Measurements from ENCODE around the gene ZDHHC17.

ZDHHC17 gene

GRCh38 chr12:76830436-76830835 lies 66.5 kb downstream of the ZDHHC17 start:
- DNase-seq (ENCODE audit: low read depth), result no peak

- DNase-seq (ENCODE audit: low read depth), result no peak
These were observed 72.7 kb downstream of the ZDHHC17 start for GRCh38 chr12:76836633-76837032.

- no peak for DNase-seq (ENCODE audit: low read depth)
These were observed 83.3 kb downstream of the ZDHHC17 start for GRCh38 chr12:76847260-76847659.

GRCh38 chr12:76848132-76848531 lies 84.2 kb downstream of the ZDHHC17 start:
- no peak for DNase-seq (ENCODE audit: low read depth)

GRCh38 chr12:76852106-76852505 lies 88.2 kb downstream of the ZDHHC17 start:
- no peak for DNase-seq (ENCODE audit: low read depth)

- DNase-seq (ENCODE audit: low read depth), result no peak
These were observed 91.4 kb downstream of the ZDHHC17 start for GRCh38 chr12:76855271-76855670.

GRCh38 chr12:76856018-76856644 lies 92.2 kb downstream of the ZDHHC17 start:
- DNase-seq (ENCODE audit: low read depth), result no peak

GRCh38 chr12:76859611-76860010 lies 95.7 kb downstream of the ZDHHC17 start:
- DNase-seq (ENCODE audit: low read depth), result no peak

- DNase-seq (ENCODE audit: low read depth), result no peak
These were observed 96.3 kb downstream of the ZDHHC17 start for GRCh38 chr12:76860256-76860655.

GRCh38 chr12:76863005-76863670 lies 99.2 kb downstream of the ZDHHC17 start:
- DNase-seq (ENCODE audit: low read depth), result no peak

GRCh38 chr12:76863837-76864236 lies 99.9 kb downstream of the ZDHHC17 start:
- DNase-seq (ENCODE audit: low read depth), result no peak

- DNase-seq (ENCODE audit: low read depth), result no peak
These were observed 101.0 kb downstream of the ZDHHC17 start for GRCh38 chr12:76864791-76865400.

GRCh38 chr12:76866151-76866567 lies 102.2 kb downstream of the ZDHHC17 start:
- DNase-seq (ENCODE audit: low read depth), result no peak

- no peak for DNase-seq (ENCODE audit: low read depth)
These were observed 102.8 kb downstream of the ZDHHC17 start for GRCh38 chr12:76866726-76867125.

GRCh38 chr12:76871082-76871481 lies 107.2 kb downstream of the ZDHHC17 start:
- no peak for DNase-seq (ENCODE audit: low read depth)

GRCh38 chr12:76871742-76872141 lies 107.8 kb downstream of the ZDHHC17 start:
- no peak for DNase-seq (ENCODE audit: low read depth)

- DNase-seq (ENCODE audit: low read depth), result no peak
These were observed 108.5 kb downstream of the ZDHHC17 start for GRCh38 chr12:76872415-76872814.

- DNase-seq (ENCODE audit: low read depth), result no peak
These were observed 110.1 kb downstream of the ZDHHC17 start for GRCh38 chr12:76874027-76874426.

- DNase-seq (ENCODE audit: low read depth), result no peak
These were observed 110.7 kb downstream of the ZDHHC17 start for GRCh38 chr12:76874491-76875190.

- no peak for DNase-seq (ENCODE audit: low read depth)
These were observed 112.8 kb downstream of the ZDHHC17 start for GRCh38 chr12:76876696-76877229.

- DNase-seq (ENCODE audit: low read depth), result no peak
These were observed 114.4 kb downstream of the ZDHHC17 start for GRCh38 chr12:76878099-76878898.
